Esophagus muscularis mucosa (tissue), 4 donors: ENCODE results near the gene SREBF2. TPM values are rescaled to one million over a fixed set of nuclear protein-coding genes. Genes with fewer than 3 reads are reported as not detected.
"Not testable (repeated sequence)": the region's sequence is repeated elsewhere in the genome, so short reads cannot be mapped to it uniquely, and the experiment has no call there.

Source experiments
- DNase-seq: peaks from one replicate; pipeline ENCODE4 v3.0.0-alpha.2; 2017; ENCODE audit errors: extremely low spot score
- H3K27ac ChIP-seq, 4 donors: fragments of 200-600 bp; sonication (generic); replicated peaks in 1 of 4; 1 replicate in 3 of 4; 2 replicates in 1 of 4; pipeline ENCODE4 v1.5.1; 2016 to 2019; ENCODE audit warnings: mild to moderate bottlenecking in 1 of 4
- H3K27me3 ChIP-seq, 4 donors: fragments of 200-600 bp; sonication (generic); one replicate each; pipeline versions ENCODE4 v1.5.1 to v1.6.0; 2016 to 2019
- H3K36me3 ChIP-seq, 4 donors: fragments of 200-600 bp; sonication (generic); one replicate each; pipeline ENCODE4 v1.5.1; 2016 to 2019
- H3K4me1 ChIP-seq, 4 donors: fragments of 200-600 bp; sonication (generic); one replicate each; pipeline ENCODE4 v1.5.1; 2016 to 2019
- H3K4me3 ChIP-seq, 4 donors: fragments of 200-600 bp; sonication (generic); 1 replicate in 2 of 4; 2 replicates in 2 of 4; pipeline ENCODE4 v1.5.1; 2016 to 2019; ENCODE audit warnings: mild to moderate bottlenecking in 4 of 4, moderate library complexity in 1 of 4
- H3K9me3 ChIP-seq, 4 donors: fragments of 200-600 bp; sonication (generic); 1 replicate in 3 of 4; 2 replicates in 1 of 4; pipeline ENCODE4 v1.5.1; 2016 to 2019
- CTCF ChIP-seq, 3 experiments: fragments of 200-600 bp in 2 of 3; fragments of 450-650 bp in 1 of 3; sonication (generic) in 2 of 3; IDR thresholded peaks; one replicate each; pipeline ENCODE4 v1.5.1; 2017 to 2019; ENCODE audit warnings: antibody characterized with exemption in 3 of 3, mild to moderate bottlenecking in 2 of 3, moderate library complexity in 1 of 3
- EP300 ChIP-seq: sonication (generic); formaldehyde crosslinking; IDR thresholded peaks from one replicate; pipeline ENCODE4 v1.6.1; 2017; ENCODE audit warnings: antibody characterized with exemption
- POLR2A ChIP-seq: fragments of 450-650 bp; IDR thresholded peaks from one replicate; pipeline ENCODE4 v1.6.1; 2017; ENCODE audit warnings: antibody characterized with exemption, moderate library complexity, mild to moderate bottlenecking, low read depth
- POLR2AphosphoS5 ChIP-seq, 2 donors: sonication (generic); formaldehyde crosslinking; IDR thresholded peaks; one replicate each; pipeline ENCODE4 v1.6.1; 2017; ENCODE audit warnings: antibody characterized with exemption in 2 of 2
- WGBS: methylation state at CpG from one replicate; pipeline ENCODE4 v1.1.5; 2018; 5-methylcytosine and 5-hydroxymethylcytosine counted together
- intact Hi-C: fragments of 100-400 bp; cut with DNase I; formaldehyde crosslinking; loops from one replicate; pipeline ENCODE4 v1.15.1; 2023
- total RNA-seq, 4 donors: library from RNA; depleted of rRNA; stranded (reverse); fragments of >200 nt; gene quantifications; one replicate each; pipeline versions ENCODE4 v1.1.0 to v1.2.1, GENCODE V29; 2016

SREBF2 gene
- total RNA-seq, 4 donors from 2014 or later: 56.4 to 97.7 (median 57.2) TPM

DNA sequence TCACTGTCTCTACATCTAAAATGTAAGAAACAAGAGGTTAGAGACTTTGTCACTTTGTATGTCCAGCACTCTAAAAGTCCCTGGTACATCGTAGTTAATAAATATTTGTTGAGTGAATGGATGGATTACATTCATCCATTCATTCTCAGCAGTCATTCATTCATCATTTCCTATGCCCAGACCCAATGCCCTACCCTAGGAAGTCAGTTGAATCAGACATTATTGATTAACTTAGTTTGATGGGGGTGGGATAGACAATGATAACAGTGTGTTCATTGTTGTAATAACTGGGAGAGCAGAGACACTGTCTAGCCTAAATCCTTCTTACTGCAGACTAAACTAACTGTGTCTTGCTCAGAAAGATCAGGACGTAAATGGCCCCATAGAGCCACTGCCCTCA lies 115.2 kb downstream of the SREBF2 start:
- Histone ChIP-seq H3K9me3 (no peaks in the 10 kb centered on the region), H3K4me3 (no peak overlapping the region), H3K27ac (no peak overlapping the region), H3K27me3 (peaks cover 0 to 26% (median 0%) of the 10 kb centered on the region in 4 donors), H3K4me1 (peaks cover 11 to 20% (median 18%) of the 10 kb centered on the region in 4 donors), H3K36me3 (no peaks in the 10 kb centered on the region)
- 86% methylated on average over 2 of the region's 2 CpGs for WGBS
- TF ChIP-seq POLR2A (no peak), CTCF (IDR thresholded peaks at IDR 0.05) (no peak), POLR2AphosphoS5 (IDR thresholded peaks at IDR 0.05) (no peak), EP300 (no peak)
- intact Hi-C loops: no loop called here
- DNase-seq: no peak

DNA sequence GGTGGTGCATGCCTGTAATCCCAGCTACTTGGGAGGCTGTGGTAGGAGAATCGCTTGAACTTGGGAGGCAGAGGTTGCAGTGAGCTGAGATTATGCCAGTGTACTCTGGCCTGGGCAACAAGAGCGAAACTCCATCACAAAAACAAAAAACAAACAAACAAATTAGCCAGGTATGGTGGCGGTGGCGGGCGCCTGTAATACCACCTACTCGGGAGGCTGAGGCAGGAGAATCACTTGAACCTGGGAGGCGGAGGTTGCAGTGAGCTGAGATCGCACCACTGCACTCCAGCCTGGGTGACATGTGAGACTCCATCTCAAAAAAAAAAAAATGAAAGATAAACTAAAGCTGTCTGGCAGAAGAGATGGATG lies 116.0 kb downstream of the SREBF2 start:
- H3K9me3 ChIP-seq, intact Hi-C loops, H3K4me3 ChIP-seq, H3K36me3 ChIP-seq, H3K27ac ChIP-seq, DNase-seq: not testable (repeated sequence)
- Histone ChIP-seq H3K4me1 (peaks cover 11 to 20% (median 18%) of the 10 kb centered on the region in 4 donors), H3K27me3 (peaks cover 0 to 26% (median 0%) of the 10 kb centered on the region in 4 donors)
- WGBS: 81% methylated on average over 8 of the region's 8 CpGs

DNA sequence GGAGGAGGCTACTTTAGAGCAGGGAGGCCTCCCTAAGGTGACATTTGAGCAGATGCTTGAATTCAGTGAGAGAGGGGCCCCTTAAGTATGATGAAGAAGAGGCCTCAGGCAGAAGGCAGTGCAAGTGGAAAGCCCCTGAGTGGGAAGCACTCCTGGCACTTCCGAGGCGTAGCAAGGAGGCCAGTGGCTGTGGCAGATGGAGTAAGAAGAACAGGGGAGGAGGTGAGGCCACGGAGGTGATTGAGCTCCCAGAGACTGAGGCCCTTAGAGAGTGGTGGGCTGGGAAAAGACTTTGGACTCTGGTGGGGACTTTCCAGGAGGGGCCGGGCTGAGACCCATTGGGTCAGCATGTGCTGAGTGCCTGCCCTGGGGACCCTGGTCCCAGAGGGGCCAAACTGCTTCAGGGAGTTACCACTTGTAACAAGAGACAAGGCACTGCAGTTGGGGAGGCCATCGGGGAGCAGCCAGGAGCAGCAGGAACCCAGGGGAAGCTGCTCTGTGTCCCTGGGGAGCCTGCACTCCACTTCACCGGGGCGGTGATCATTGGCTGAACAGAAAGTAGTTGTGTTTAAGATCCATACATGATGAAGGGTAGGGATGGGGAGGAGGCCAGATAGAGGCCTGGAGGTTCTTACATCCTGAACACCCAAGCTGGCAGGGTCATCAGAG lies 116.5 kb downstream of the SREBF2 start:
- intact Hi-C loops: no loop called here

GRCh38 chr22:41951898-41952474 lies 119.1 kb downstream of the SREBF2 start, which contains the start of gene SMIM45:
SMIM45 (plus strand) TSS chr22:41952150.
- WGBS: 76% methylated on average over 4 of the region's 16 CpGs
- TF ChIP-seq POLR2AphosphoS5 (IDR thresholded peaks at IDR 0.05) (no peak), EP300 (no peak), POLR2A (no peak), CTCF (IDR thresholded peaks at IDR 0.05) (no peak)
- Histone ChIP-seq H3K36me3 (no peaks in the 10 kb centered on the region), H3K4me3 (no peak within 1 kb of the TSS), H3K4me1 (peaks cover 3 to 8% (median 7%) of the 10 kb centered on the region in 4 donors), H3K27me3 (peaks cover 0 to 33% (median 0%) of the 10 kb centered on the region in 4 donors), H3K27ac (no peak within 1 kb of the TSS), H3K9me3 (no peaks in the 10 kb centered on the region)
- intact Hi-C loops: no loop called here
- no peak for DNase-seq

More for the DNA sequence above, 116.5 kb downstream of the SREBF2 start:
- peaks cover 11 to 20% (median 18%) of the 10 kb centered on the region in 4 donors for H3K4me1 ChIP-seq
- no peak overlapping the region for H3K27ac ChIP-seq
- peaks cover 0 to 26% (median 0%) of the 10 kb centered on the region in 4 donors for H3K27me3 ChIP-seq
- no peak overlapping the region for H3K4me3 ChIP-seq
- WGBS: 87% methylated on average over 6 of the region's 7 CpGs
- no peaks in the 10 kb centered on the region for H3K9me3 ChIP-seq
- TF ChIP-seq CTCF (IDR thresholded peaks at IDR 0.05) (no peak), POLR2AphosphoS5 (IDR thresholded peaks at IDR 0.05) (no peak), POLR2A (no peak), EP300 (no peak)
- no peak for DNase-seq
- no peaks in the 10 kb centered on the region for H3K36me3 ChIP-seq

DNA sequence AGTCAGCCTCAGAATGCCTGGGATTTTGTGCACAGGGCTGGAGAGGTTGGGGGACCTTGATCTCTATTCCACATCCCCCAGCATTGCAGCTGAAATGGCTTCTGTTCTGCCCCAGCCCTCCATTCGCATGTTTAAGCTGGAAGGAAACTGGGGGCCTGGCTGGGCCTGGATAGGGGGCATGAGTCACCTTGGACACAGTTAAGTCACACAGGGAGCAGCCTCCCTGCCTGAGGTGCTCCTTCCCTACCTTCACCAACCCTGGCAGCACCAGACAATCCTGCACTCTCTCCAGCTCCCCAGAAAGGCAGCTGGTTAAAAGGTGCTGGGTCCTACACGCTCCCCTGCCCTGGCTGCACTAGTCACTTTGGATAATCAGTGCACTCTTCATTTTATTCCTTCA lies 119.8 kb downstream of the SREBF2 start:
- Histone ChIP-seq H3K36me3 (no peaks in the 10 kb centered on the region), H3K27me3 (peaks cover 0 to 39% (median 0%) of the 10 kb centered on the region in 4 donors), H3K4me1 (peaks cover 4 to 6% (median 5%) of the 10 kb centered on the region in 4 donors), H3K9me3 (no peaks in the 10 kb centered on the region), H3K27ac (no peak overlapping the region), H3K4me3 (no peak overlapping the region)
- DNase-seq: no peak
- intact Hi-C loops: no loop called here
- WGBS: 86% methylated on average over 1 of the region's 2 CpGs
- TF ChIP-seq EP300 (no peak), CTCF (IDR thresholded peaks at IDR 0.05) (no peak), POLR2A (no peak), POLR2AphosphoS5 (IDR thresholded peaks at IDR 0.05) (no peak)
